Effector memory CD8-positive, alpha-beta T cell (primary cell): ENCODE measurements around the gene ZNF701.
"Not testable (repeated sequence)": the region's sequence is repeated elsewhere in the genome, so short reads cannot be mapped to it uniquely, and the experiment has no call there.

Experiments used
- ATAC-seq: fragments of 150-1000 bp; cut with Tn5 transposase; replicated peaks from 2 replicates; pipeline ENCODE4 v1.10.0; 2021; ENCODE audit warnings: mild to moderate bottlenecking, moderate library complexity
- DNase-seq, 3 experiments: peaks; one replicate each; pipeline ENCODE4 v3.0.0; 2021
- H3K27ac Mint-ChIP-seq, 2 donors: one replicate each; pipeline ENCODE4 v1.8.0; 2022; ENCODE audit warnings: mild to moderate bottlenecking in 2 of 2, mixed read lengths in 2 of 2, moderate library complexity in 2 of 2
- H3K27me3 Mint-ChIP-seq, 2 donors: one replicate each; pipeline ENCODE4 v1.8.0; 2022; ENCODE audit warnings: mixed read lengths in 2 of 2
- H3K36me3 Mint-ChIP-seq: one replicate; pipeline ENCODE4 v1.8.0; 2022; ENCODE audit warnings: mild to moderate bottlenecking, moderate library complexity, mixed read lengths; ENCODE audit not compliant: insufficient read depth
- H3K4me1 Mint-ChIP-seq, 2 donors: one replicate each; pipeline ENCODE4 v1.8.0; 2022; ENCODE audit warnings: low read depth in 2 of 2, mixed read lengths in 2 of 2
- H3K4me3 Mint-ChIP-seq, 2 donors: one replicate each; pipeline ENCODE4 v1.8.0; 2022; ENCODE audit warnings: mild to moderate bottlenecking in 2 of 2, mixed read lengths in 2 of 2, moderate library complexity in 2 of 2
- H3K9me3 Mint-ChIP-seq, 2 donors: one replicate each; pipeline ENCODE4 v1.8.0; 2022; ENCODE audit warnings: mixed read lengths in 2 of 2

ZNF701 gene

DNA sequence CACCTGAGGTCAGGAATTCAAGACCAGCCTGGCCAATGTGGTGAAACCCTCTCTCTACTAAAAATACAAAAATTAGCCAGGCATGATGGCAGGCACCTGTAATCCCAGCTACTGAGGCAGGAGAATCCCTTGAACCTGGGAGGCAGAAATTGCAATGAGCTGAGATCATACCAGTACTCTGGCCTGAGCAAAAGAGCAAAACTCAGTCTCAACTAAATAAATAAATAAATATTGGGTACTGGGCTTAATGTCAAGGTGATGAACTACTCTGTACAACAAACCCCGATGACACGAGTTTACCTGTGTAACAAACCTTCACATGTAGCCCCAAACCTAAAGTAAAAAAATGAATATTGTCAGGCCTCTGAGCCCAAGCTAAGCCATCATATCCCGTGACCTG is 57.4 kb downstream of the ZNF701 start:
- H3K4me3 Mint-ChIP-seq, H3K27me3 Mint-ChIP-seq, H3K9me3 Mint-ChIP-seq, H3K27ac Mint-ChIP-seq, ATAC-seq, DNase-seq: not testable (repeated sequence)
- Mint-ChIP-seq H3K4me1 (peaks cover 29 to 31% of the 10 kb centered on the region in 2 donors), H3K36me3 (peaks cover 16% of the 10 kb centered on the region)

- ATAC-seq (no peak), DNase-seq (no peak)
- H3K9me3 Mint-ChIP-seq, result no peaks in the 10 kb centered on the region
- no peaks in the 10 kb centered on the region for H3K27me3 Mint-ChIP-seq
- peaks cover 37% of the 10 kb centered on the region for H3K36me3 Mint-ChIP-seq
- H3K4me3 Mint-ChIP-seq, result peak overlapping the region; percentile 88 to 92
- H3K4me1 Mint-ChIP-seq, result peaks cover 28 to 30% of the 10 kb centered on the region in 2 donors
- peak overlapping the region; percentile 15 to 99 for H3K27ac Mint-ChIP-seq
These were observed 65.9 kb downstream of the ZNF701 start for GRCh38 chr19:52635786-52636570.
